ENCODE results near the gene ANKRD40CL.

DNA sequence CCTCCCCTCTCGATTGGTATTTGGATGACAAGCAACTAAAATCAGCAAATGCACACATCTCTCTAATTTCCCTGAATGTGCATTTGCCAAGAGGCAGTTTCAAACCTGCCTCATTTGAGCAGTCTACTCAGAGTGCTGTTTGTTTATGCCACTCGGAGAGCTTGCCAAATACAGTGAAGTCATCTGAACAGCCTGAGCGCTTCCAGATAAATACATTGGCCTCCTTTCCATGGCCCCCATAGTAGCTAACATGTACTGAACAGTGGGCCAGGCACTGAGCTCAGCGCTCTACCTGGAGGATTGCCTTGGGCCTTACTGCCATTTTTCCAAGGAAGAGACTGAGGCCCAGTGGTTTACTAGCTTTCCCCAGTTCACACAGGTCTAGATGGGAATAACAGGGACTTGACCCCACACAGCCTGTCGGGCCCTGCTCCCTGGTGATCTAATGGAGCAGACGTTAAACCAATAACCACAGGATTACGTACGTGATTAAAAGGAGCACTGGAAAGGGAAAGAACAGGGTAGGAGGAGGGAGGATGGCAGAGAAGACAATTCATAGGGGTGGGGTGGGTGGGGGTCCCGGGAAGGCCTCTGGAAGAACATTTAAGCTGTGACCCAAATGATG lies 18.7 kb upstream of the ANKRD40CL start:
- TF ChIP-seq, protein P1, sequence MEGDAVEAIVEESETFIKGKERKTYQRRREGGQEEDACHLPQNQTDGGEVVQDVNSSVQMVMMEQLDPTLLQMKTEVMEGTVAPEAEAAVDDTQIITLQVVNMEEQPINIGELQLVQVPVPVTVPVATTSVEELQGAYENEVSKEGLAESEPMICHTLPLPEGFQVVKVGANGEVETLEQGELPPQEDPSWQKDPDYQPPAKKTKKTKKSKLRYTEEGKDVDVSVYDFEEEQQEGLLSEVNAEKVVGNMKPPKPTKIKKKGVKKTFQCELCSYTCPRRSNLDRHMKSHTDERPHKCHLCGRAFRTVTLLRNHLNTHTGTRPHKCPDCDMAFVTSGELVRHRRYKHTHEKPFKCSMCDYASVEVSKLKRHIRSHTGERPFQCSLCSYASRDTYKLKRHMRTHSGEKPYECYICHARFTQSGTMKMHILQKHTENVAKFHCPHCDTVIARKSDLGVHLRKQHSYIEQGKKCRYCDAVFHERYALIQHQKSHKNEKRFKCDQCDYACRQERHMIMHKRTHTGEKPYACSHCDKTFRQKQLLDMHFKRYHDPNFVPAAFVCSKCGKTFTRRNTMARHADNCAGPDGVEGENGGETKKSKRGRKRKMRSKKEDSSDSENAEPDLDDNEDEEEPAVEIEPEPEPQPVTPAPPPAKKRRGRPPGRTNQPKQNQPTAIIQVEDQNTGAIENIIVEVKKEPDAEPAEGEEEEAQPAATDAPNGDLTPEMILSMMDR (IDR thresholded peaks at IDR 0.05): no peak
- no peak for TF ChIP-seq EZH2 (IDR thresholded peaks at IDR 0.05)

Data from neural progenitor cell (in vitro differentiated cells).